HCT116 (cell line): Measurements from ENCODE around the gene PDZD8. TPM values are rescaled to one million over a fixed set of nuclear protein-coding genes. Genes with fewer than 3 reads are reported as not detected.
"Not testable (repeated sequence)": the region's sequence is repeated elsewhere in the genome, so short reads cannot be mapped to it uniquely, and the experiment has no call there.

Experiments used
- ATAC-seq: fragments of 200-7000 bp; cut with Tn5 transposase; 2 replicates; pipeline ENCODE4 v1.9.1; 2020; ENCODE audit warnings: mild to moderate bottlenecking, moderate library complexity
- BruUV-seq: library from RNA; stranded (reverse); fragments of 400-500 nt; replicated peaks from 2 replicates; lab custom pipeline; 2021; lab: Mats Ljungman, UMichigan
- CTCF ChIA-PET: fragments of 300-600 bp; sonication (Branson Sonifier 250); formaldehyde crosslinking; loops from one replicate; lab custom pipeline; 2021; ENCODE audit warnings: antibody characterized with exemption; lab: Charles Lee
- POLR2A ChIA-PET: fragments of 300-600, 350-600 bp; sonication (Branson Sonifier 250); formaldehyde crosslinking; loops from one replicate; lab custom pipeline; 2021; ENCODE audit warnings: antibody characterized with exemption; lab: Charles Lee
- RAD21 ChIA-PET, 2 experiments: fragments of 300-600 bp; sonication (Branson Sonifier 250); formaldehyde crosslinking; loops; one replicate each; lab custom pipeline; 2023; ENCODE audit warnings: low total read pairs in 2 of 2; ENCODE audit not compliant: uncharacterized antibody in 2 of 2, unreplicated experiment in 2 of 2, low non-redundant PET in 1 of 2; lab: Charles Lee
- DNase-seq: peaks from one replicate; pipeline ENCODE4 v3.0.0-alpha.2; 2010; ENCODE audit warnings: low read depth, low spot score
- H2AFZ ChIP-seq: fragments of 200-600 bp; shearing (Covaris generic), sonication (generic); 2 replicates; pipeline ENCODE4 v1.6.1; 2017; ENCODE audit warnings: low read depth, mixed run types, mixed read lengths, antibody characterized with exemption, low read length; ENCODE audit not compliant: poor library complexity, severe bottlenecking
- H3K27ac ChIP-seq: 2 replicates; pipeline ENCODE4 v1.5.1; 2012; ENCODE audit warnings: low read depth, low read length
- H3K27me3 ChIP-seq: fragments of 200-600 bp; sonication (generic); 2 replicates; pipeline ENCODE4 v1.6.1; 2016; ENCODE audit warnings: mixed run types, low read length, mixed read lengths; ENCODE audit not compliant: insufficient read depth
- H3K36me3 ChIP-seq, 2 experiments: fragments of 200-500 bp in 1 of 2; fragments of 200-600 bp in 1 of 2; sonication (Bioruptor generic) in 1 of 2; sonication (generic) in 1 of 2; 2 replicates each; pipeline versions ENCODE4 v1.5.1 to v1.6.1; 2014 to 2016; ENCODE audit warnings: low read length in 2 of 2, inconsistent platforms in 1 of 2, mixed read lengths in 1 of 2, mixed run types in 1 of 2; ENCODE audit not compliant: insufficient read depth in 2 of 2, control insufficient read depth in 1 of 2
- H3K4me1 ChIP-seq, 2 experiments: fragments of 200-600 bp in 1 of 2; sonication (generic) in 1 of 2; 2 replicates each; pipeline versions ENCODE4 v1.5.1 to v1.6.1; 2012 to 2017; ENCODE audit warnings: low read length in 2 of 2, inconsistent platforms in 1 of 2, mild to moderate bottlenecking in 1 of 2, mixed read lengths in 1 of 2, mixed run types in 1 of 2, moderate library complexity in 1 of 2; ENCODE audit not compliant: insufficient read depth in 2 of 2, control insufficient read depth in 1 of 2
- H3K4me2 ChIP-seq: fragments of 200-600 bp; sonication (generic); 2 replicates; pipeline ENCODE4 v1.6.1; 2017; ENCODE audit warnings: mixed run types, low read length, mixed read lengths
- H3K4me3 ChIP-seq, 2 experiments: fragments of 200-600 bp in 1 of 2; sonication (generic) in 1 of 2; replicated peaks in 1 of 2; 2 replicates each; pipeline ENCODE4 v1.5.1; 2011 to 2016; ENCODE audit warnings: low read length in 2 of 2, control low read depth in 1 of 2, low read depth in 1 of 2, mild to moderate bottlenecking in 1 of 2, mixed read lengths in 1 of 2, mixed run types in 1 of 2
- H3K79me2 ChIP-seq: fragments of 200-600 bp; sonication (generic); 2 replicates; pipeline ENCODE4 v1.6.1; 2017; ENCODE audit warnings: mild to moderate bottlenecking, mixed run types, low read length, moderate library complexity, mixed read lengths; ENCODE audit not compliant: insufficient read depth
- H3K9ac ChIP-seq: fragments of 200-600 bp; sonication (generic); 2 replicates; pipeline ENCODE4 v1.6.1; 2016; ENCODE audit warnings: low read length, mixed read lengths
- H3K9me2 ChIP-seq: fragments of 200-600 bp; sonication (generic), shearing (Covaris generic); 2 replicates; pipeline ENCODE4 v1.6.1; 2017; ENCODE audit warnings: mixed run types, mild to moderate bottlenecking, moderate library complexity; ENCODE audit not compliant: insufficient read depth
- H3K9me3 ChIP-seq, 2 experiments: fragments of 200-500 bp in 1 of 2; fragments of 200-600 bp in 1 of 2; sonication (Bioruptor generic) in 1 of 2; sonication (generic) in 1 of 2; 2 replicates each; pipeline ENCODE4 v1.6.1; 2014 to 2017; ENCODE audit warnings: low read length in 2 of 2, mixed read lengths in 2 of 2, inconsistent platforms in 1 of 2, low read depth in 1 of 2, mild to moderate bottlenecking in 1 of 2, mixed run types in 1 of 2, moderate library complexity in 1 of 2; ENCODE audit not compliant: control insufficient read depth in 1 of 2, insufficient read depth in 1 of 2
- H4K20me1 ChIP-seq: fragments of 200-600 bp; sonication (generic), shearing (Covaris generic); 2 replicates; pipeline ENCODE4 v1.6.1; 2017; ENCODE audit warnings: mixed run types, mild to moderate bottlenecking, moderate library complexity; ENCODE audit not compliant: insufficient read depth
- POLR2A ChIP-seq: IDR thresholded peaks from 2 replicates; pipeline ENCODE4 v1.7.0; 2011; ENCODE audit warnings: borderline replicate concordance; ENCODE audit not compliant: insufficient read depth, insufficient read length; ENCODE audit errors: extremely low read depth
- YY1 ChIP-seq: IDR thresholded peaks from 2 replicates; pipeline ENCODE4 v1.6.1; 2011; ENCODE audit warnings: low read length, low read depth, moderate library complexity, mild to moderate bottlenecking; ENCODE audit not compliant: insufficient replicate concordance; ENCODE audit errors: extremely low read depth
- ZFX ChIP-seq: fragments of 450-650 bp; IDR thresholded peaks from 2 replicates; pipeline ENCODE4 v1.6.1; 2017
- intact Hi-C: fragments of 100-400 bp; cut with micrococcal nuclease; formaldehyde crosslinking; loops from 2 replicates; pipeline ENCODE4 v1.10.0; 2022
- total RNA-seq: library from RNA; stranded (reverse); gene quantifications from one replicate; pipeline ENCODE4 v1.2.1, GENCODE V29; 2021; ENCODE audit not compliant: unreplicated experiment
- TF ChIP-seq, protein P1 (sequence below): IDR thresholded peaks from 2 replicates; pipeline ENCODE4 v1.6.1; 2012

The PDZD8 gene
- total RNA-seq, 1 experiment from 2014 or later: 61.7 TPM

DNA sequence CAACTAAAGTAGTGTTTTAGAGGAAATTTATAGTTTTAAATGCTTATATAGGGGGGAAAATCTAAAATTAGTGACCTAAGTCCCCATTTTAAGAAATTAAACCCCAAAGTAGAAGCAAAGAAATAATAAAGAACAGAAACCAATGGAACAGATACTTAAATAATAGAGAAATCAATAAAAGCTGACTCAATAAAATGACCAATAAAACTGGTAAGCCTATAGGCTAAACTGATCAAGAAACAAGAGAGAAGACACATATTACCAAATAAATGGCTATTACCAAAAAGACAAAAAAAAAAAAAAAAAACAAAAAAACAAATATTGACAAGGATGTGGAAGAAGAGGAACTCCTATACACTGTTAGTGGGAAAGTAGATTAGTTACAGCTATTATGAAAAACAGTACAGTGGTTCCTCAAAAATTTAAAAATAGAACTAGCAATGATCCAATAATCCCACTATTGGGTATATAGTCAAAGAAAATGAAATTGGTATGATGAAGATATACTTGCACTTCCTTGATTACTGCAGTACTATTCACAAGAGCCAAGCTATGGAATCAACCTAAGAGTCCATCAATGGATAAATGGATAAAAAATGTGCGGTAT, 81.1 kb downstream of the PDZD8 start:
- POLR2A ChIA-PET: no interaction called here
- CTCF ChIA-PET: interaction anchor here (1.4 kb wide), 1 partner anchor 29 kb away, joined by 3 read pairs; no protein-coding TSS in a partner anchor
- no peak for ATAC-seq

DNA sequence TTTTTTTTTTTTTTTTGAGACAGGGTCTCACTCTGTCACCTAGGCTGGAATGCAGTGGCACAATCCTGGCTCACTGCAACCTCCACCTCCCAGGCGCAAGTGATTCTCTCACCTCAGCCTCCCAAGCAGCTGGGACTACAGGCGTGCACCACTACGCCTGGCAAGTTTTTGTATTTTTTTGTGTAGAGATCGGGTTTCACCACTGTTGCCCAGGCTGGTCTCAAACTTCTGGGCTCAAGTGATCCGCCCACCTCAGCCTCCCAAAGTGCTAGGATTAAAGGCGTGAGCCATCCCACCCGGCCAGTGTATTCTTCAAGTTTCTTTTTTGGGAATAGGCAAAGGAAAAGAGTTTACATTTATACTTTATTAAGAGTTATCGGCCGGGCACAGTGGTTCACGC, 84.4 kb downstream of the PDZD8 start:
- H3K79me2 ChIP-seq: peaks cover 40% of the 10 kb centered on the region
- H3K9ac ChIP-seq, H3K27me3 ChIP-seq, H3K9me3 ChIP-seq, H3K4me3 ChIP-seq, ATAC-seq, RAD21 ChIA-PET, CTCF ChIA-PET, DNase-seq, POLR2A ChIA-PET, H3K4me1 ChIP-seq, H2AFZ ChIP-seq, H3K4me2 ChIP-seq, BruUV-seq, H3K27ac ChIP-seq, intact Hi-C loops, H3K9me2 ChIP-seq: not testable (repeated sequence)
- H3K36me3 ChIP-seq: peaks cover 11 to 12% of the 10 kb centered on the region in 2 experiments; a peak in 3 of 4 replicates
- H4K20me1 ChIP-seq: peaks cover 16% of the 10 kb centered on the region; the same call in 1 of the 2 replicates

More for the DNA sequence above, 81.1 kb downstream of the PDZD8 start:
- H3K9ac ChIP-seq: no peak overlapping the region
- no peaks in the 10 kb centered on the region for H3K4me1 ChIP-seq
- no peaks in the 10 kb centered on the region for H3K27me3 ChIP-seq
- H3K4me2 ChIP-seq: no peak overlapping the region
- peaks cover 59% of the 10 kb centered on the region for H3K79me2 ChIP-seq
- no peak overlapping the region for H3K4me3 ChIP-seq
- no peak for TF ChIP-seq YY1
- TF ChIP-seq ZFX: no peak
- TF ChIP-seq, protein P1, sequence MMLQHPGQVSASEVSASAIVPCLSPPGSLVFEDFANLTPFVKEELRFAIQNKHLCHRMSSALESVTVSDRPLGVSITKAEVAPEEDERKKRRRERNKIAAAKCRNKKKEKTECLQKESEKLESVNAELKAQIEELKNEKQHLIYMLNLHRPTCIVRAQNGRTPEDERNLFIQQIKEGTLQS: no peak
- TF ChIP-seq POLR2A: no peak
- H3K27ac ChIP-seq: no peak overlapping the region
- intact Hi-C loops: no loop called here
- H3K36me3 ChIP-seq: peaks cover 6 to 9% of the 10 kb centered on the region in 2 experiments; a peak in 2 of 4 replicates
- DNase-seq: no peak
- no peaks in the 10 kb centered on the region for H3K9me3 ChIP-seq
- RAD21 ChIA-PET: no interaction called here
- no peak overlapping the region for H2AFZ ChIP-seq
- peaks cover 23% of the 10 kb centered on the region; the same call in 1 of the 2 replicates for H4K20me1 ChIP-seq
- no peaks in the 10 kb centered on the region for H3K9me2 ChIP-seq
- no TSS peak for BruUV-seq
